Stimulated activated CD8-positive, alpha-beta memory T cell treated with anti-CD3 and anti-CD28 coated beads, Interleukin-4, amount 100 ng/mL, for 4 hours (primary cell): ENCODE measurements around the gene DNAJA3.

Experiments
- DNase-seq, 2 donors: peaks; one replicate each; pipeline ENCODE4 v3.0.0-alpha.2; 2020; ENCODE audit warnings: low read depth in 2 of 2, low spot score in 1 of 2

Gene DNAJA3

GRCh38 chr16:4404967-4405696 lies 20.5 kb upstream of the DNAJA3 start:
- no peak for DNase-seq

GRCh38 chr16:4407543-4408322 lies 17.9 kb upstream of the DNAJA3 start:
- no peak for DNase-seq

- no peak for DNase-seq
Measured at GRCh38 chr16:4408323-4408690, 17.4 kb upstream of the DNAJA3 start.

- DNase-seq: no peak
Measured at GRCh38 chr16:4409081-4409932, 16.4 kb upstream of the DNAJA3 start.

- no peak for DNase-seq
Measured at GRCh38 chr16:4410335-4411075, 15.2 kb upstream of the DNAJA3 start.

- DNase-seq: no peak
Measured at GRCh38 chr16:4411684-4412083, 14.0 kb upstream of the DNAJA3 start.

GRCh38 chr16:4412159-4412558 lies 13.5 kb upstream of the DNAJA3 start:
- no peak for DNase-seq

GRCh38 chr16:4412854-4413253 lies 12.8 kb upstream of the DNAJA3 start:
- DNase-seq: no peak

GRCh38 chr16:4414187-4414917 lies 11.3 kb upstream of the DNAJA3 start:
- peak; percentile 38 to 65 for DNase-seq

- DNase-seq: peak in 1 of 2 donors; percentile 27
Measured at GRCh38 chr16:4415538-4416199, 10.0 kb upstream of the DNAJA3 start.

GRCh38 chr16:4416200-4417032 lies 9.3 kb upstream of the DNAJA3 start, which contains the start of gene CORO7:
TSS of gene CORO7 (minus strand) at chr16:4416596. CDS start at chr16:4416518, 78 bp downstream.
- DNase-seq: peak; percentile 96 to 98

GRCh38 chr16:4419402-4419959 lies 6.2 kb upstream of the DNAJA3 start:
- no peak for DNase-seq

GRCh38 chr16:4420505-4421105 lies 5.1 kb upstream of the DNAJA3 start:
- DNase-seq: no peak

- no peak for DNase-seq
Measured at GRCh38 chr16:4426021-4426684, 485 bp downstream of the DNAJA3 start.

GRCh38 chr16:4426722-4427372 lies 1.2 kb downstream of the DNAJA3 start:
- DNase-seq: no peak

- no peak for DNase-seq
Measured at GRCh38 chr16:4428500-4428899, 2.8 kb downstream of the DNAJA3 start.

- no peak for DNase-seq
Measured at GRCh38 chr16:4431023-4431422, 5.4 kb downstream of the DNAJA3 start.
